Liver (tissue), 3 donors: ENCODE measurements around the gene OR7G1.

Experiments used
- RAD21 ChIP-seq, 2 donors: IDR thresholded peaks; 2 replicates each; pipeline ENCODE4 v1.6.1; 2016; ENCODE audit warnings: antibody characterized with exemption in 2 of 2, mild to moderate bottlenecking in 2 of 2
- RXRA ChIP-seq, 2 donors: IDR thresholded peaks; 2 replicates each; pipeline ENCODE4 v1.6.1; 2017 to 2018; ENCODE audit warnings: antibody characterized with exemption in 2 of 2, mild to moderate bottlenecking in 1 of 2
- YY1 ChIP-seq: IDR thresholded peaks from 2 replicates; pipeline ENCODE4 v1.6.1; 2016; ENCODE audit warnings: antibody characterized with exemption, mild to moderate bottlenecking
- TF ChIP-seq, protein P1 (sequence below): IDR thresholded peaks from 2 replicates; pipeline ENCODE4 v1.6.1; 2016; ENCODE audit warnings: antibody characterized with exemption
- TF ChIP-seq, protein P2 (sequence below): fragments of 150-350 bp; IDR thresholded peaks from 2 replicates; pipeline ENCODE4 v1.5.1; 2017; ENCODE audit warnings: improper control_type of control experiment, low read depth, low read length; ENCODE audit not compliant: missing input control
- TF ChIP-seq, protein P3 (sequence below): IDR thresholded peaks from 2 replicates; pipeline ENCODE4 v1.6.1; 2016; ENCODE audit warnings: antibody characterized with exemption, mild to moderate bottlenecking
- TF ChIP-seq, protein P4 (sequence below): IDR thresholded peaks from 2 replicates; pipeline ENCODE4 v1.6.1; 2016; ENCODE audit warnings: antibody characterized with exemption
- donor health status: healthy.
- donor health status: healthy.

DNA sequence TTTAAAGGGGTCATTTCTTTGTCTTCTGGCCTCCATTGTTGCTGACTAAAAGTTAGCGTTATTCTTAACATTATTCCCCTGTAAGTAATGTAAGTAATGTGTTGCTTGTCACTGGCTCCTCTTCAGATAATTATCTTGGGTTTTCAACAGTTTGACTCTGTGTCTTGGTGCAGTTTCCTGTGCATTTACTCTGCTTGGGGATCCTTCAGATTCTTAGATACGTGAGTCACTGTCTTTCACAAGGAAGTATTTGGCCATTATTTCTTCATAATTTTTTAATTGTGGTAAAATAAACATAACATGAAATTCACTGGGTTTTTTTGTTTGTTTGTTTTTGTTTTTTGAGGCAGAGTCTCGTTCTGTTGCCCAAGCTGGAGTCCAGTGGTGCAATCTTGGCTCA is 49.7 kb upstream of the OR7G1 start:
- TF ChIP-seq, protein P1, sequence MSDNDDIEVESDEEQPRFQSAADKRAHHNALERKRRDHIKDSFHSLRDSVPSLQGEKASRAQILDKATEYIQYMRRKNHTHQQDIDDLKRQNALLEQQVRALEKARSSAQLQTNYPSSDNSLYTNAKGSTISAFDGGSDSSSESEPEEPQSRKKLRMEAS = no peak
- TF ChIP-seq, protein P2, sequence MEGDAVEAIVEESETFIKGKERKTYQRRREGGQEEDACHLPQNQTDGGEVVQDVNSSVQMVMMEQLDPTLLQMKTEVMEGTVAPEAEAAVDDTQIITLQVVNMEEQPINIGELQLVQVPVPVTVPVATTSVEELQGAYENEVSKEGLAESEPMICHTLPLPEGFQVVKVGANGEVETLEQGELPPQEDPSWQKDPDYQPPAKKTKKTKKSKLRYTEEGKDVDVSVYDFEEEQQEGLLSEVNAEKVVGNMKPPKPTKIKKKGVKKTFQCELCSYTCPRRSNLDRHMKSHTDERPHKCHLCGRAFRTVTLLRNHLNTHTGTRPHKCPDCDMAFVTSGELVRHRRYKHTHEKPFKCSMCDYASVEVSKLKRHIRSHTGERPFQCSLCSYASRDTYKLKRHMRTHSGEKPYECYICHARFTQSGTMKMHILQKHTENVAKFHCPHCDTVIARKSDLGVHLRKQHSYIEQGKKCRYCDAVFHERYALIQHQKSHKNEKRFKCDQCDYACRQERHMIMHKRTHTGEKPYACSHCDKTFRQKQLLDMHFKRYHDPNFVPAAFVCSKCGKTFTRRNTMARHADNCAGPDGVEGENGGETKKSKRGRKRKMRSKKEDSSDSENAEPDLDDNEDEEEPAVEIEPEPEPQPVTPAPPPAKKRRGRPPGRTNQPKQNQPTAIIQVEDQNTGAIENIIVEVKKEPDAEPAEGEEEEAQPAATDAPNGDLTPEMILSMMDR = no peak
- TF ChIP-seq RAD21 (IDR thresholded peaks at IDR 0.05) = no peak
- TF ChIP-seq, protein P3, sequence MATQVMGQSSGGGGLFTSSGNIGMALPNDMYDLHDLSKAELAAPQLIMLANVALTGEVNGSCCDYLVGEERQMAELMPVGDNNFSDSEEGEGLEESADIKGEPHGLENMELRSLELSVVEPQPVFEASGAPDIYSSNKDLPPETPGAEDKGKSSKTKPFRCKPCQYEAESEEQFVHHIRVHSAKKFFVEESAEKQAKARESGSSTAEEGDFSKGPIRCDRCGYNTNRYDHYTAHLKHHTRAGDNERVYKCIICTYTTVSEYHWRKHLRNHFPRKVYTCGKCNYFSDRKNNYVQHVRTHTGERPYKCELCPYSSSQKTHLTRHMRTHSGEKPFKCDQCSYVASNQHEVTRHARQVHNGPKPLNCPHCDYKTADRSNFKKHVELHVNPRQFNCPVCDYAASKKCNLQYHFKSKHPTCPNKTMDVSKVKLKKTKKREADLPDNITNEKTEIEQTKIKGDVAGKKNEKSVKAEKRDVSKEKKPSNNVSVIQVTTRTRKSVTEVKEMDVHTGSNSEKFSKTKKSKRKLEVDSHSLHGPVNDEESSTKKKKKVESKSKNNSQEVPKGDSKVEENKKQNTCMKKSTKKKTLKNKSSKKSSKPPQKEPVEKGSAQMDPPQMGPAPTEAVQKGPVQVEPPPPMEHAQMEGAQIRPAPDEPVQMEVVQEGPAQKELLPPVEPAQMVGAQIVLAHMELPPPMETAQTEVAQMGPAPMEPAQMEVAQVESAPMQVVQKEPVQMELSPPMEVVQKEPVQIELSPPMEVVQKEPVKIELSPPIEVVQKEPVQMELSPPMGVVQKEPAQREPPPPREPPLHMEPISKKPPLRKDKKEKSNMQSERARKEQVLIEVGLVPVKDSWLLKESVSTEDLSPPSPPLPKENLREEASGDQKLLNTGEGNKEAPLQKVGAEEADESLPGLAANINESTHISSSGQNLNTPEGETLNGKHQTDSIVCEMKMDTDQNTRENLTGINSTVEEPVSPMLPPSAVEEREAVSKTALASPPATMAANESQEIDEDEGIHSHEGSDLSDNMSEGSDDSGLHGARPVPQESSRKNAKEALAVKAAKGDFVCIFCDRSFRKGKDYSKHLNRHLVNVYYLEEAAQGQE = no peak
- TF ChIP-seq RXRA (IDR thresholded peaks at IDR 0.05) = no peak
- TF ChIP-seq, protein P4, sequence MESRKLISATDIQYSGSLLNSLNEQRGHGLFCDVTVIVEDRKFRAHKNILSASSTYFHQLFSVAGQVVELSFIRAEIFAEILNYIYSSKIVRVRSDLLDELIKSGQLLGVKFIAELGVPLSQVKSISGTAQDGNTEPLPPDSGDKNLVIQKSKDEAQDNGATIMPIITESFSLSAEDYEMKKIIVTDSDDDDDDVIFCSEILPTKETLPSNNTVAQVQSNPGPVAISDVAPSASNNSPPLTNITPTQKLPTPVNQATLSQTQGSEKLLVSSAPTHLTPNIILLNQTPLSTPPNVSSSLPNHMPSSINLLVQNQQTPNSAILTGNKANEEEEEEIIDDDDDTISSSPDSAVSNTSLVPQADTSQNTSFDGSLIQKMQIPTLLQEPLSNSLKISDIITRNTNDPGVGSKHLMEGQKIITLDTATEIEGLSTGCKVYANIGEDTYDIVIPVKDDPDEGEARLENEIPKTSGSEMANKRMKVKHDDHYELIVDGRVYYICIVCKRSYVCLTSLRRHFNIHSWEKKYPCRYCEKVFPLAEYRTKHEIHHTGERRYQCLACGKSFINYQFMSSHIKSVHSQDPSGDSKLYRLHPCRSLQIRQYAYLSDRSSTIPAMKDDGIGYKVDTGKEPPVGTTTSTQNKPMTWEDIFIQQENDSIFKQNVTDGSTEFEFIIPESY = no peak
- no peak for TF ChIP-seq YY1
